Endothelial cell (in vitro differentiated cells): Measurements from ENCODE around the gene TRMT112. TPM values are rescaled to one million over a fixed set of nuclear protein-coding genes. Genes with fewer than 3 reads are reported as not detected.

Source experiments
- DNase-seq: peaks from one replicate; pipeline ENCODE4 v3.0.0; 2021; ENCODE audit warnings: low spot score
- H3K27ac Mint-ChIP-seq: one replicate; pipeline ENCODE4 v1.8.0; 2021; ENCODE audit warnings: mixed read lengths, inconsistent platforms; ENCODE audit not compliant: unreplicated experiment
- H3K27me3 Mint-ChIP-seq: one replicate; pipeline ENCODE4 v1.8.0; 2021; ENCODE audit warnings: mild to moderate bottlenecking, moderate library complexity, mixed read lengths, inconsistent platforms; ENCODE audit not compliant: unreplicated experiment
- H3K36me3 Mint-ChIP-seq: one replicate; pipeline ENCODE4 v1.8.0; 2021; ENCODE audit warnings: mild to moderate bottlenecking, low read depth, mixed read lengths, inconsistent platforms; ENCODE audit not compliant: unreplicated experiment
- H3K4me1 Mint-ChIP-seq: one replicate; pipeline ENCODE4 v1.8.0; 2021; ENCODE audit warnings: mild to moderate bottlenecking, mixed read lengths, inconsistent platforms; ENCODE audit not compliant: unreplicated experiment
- H3K4me3 Mint-ChIP-seq: one replicate; pipeline ENCODE4 v1.8.0; 2021; ENCODE audit warnings: mild to moderate bottlenecking, mixed read lengths, inconsistent platforms; ENCODE audit not compliant: unreplicated experiment
- H3K9me3 Mint-ChIP-seq: one replicate; pipeline ENCODE4 v1.8.0; 2021; ENCODE audit warnings: mixed read lengths, inconsistent platforms; ENCODE audit not compliant: unreplicated experiment
- CTCF ChIP-seq: fragments of 200-600 bp; sonication (generic); IDR thresholded peaks from one replicate; pipeline ENCODE4 v1.5.0; 2021; ENCODE audit warnings: antibody characterized with exemption; ENCODE audit not compliant: unreplicated experiment
- total RNA-seq: library from RNA; stranded (reverse); fragmentation: NEBNext Ultra II Directional; extraction: Animal tissue kit (Norgen Biotek cat#: 25700); gene quantifications from one replicate; pipeline ENCODE4 v1.2.1, GENCODE V29; 2021; ENCODE audit not compliant: unreplicated experiment

The TRMT112 gene
- total RNA-seq, 1 donor from 2014 or later, result 138 TPM

DNA sequence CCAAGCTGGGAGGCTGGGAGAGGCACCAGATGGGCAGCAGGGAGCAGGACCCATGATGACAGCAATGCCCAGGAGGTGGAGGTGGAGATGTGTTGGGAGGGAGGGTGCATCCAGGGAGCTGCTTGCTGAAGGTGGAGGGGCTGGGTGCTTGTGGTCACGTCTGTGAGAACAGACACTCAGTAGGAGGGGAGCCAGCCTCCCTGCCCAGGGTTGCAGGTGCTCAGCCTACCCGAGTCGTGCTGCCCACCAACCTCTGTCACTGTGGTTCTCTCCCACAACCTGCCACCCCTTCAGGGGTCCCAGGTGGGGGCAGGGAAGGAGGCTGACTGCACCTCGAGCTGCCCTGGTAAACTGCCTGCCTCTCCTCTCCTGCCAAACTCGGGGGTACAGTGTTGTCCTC, 6.0 kb upstream of the TRMT112 start:
- Mint-ChIP-seq H3K27ac (no peak overlapping the region), H3K27me3 (peaks cover 12% of the 10 kb centered on the region), H3K4me3 (no peak overlapping the region), H3K36me3 (peaks cover 18% of the 10 kb centered on the region), H3K9me3 (no peaks in the 10 kb centered on the region), H3K4me1 (peaks cover 15% of the 10 kb centered on the region)
- no peak for DNase-seq
- no peak for TF ChIP-seq CTCF

- Mint-ChIP-seq H3K27ac (no peak overlapping the region), H3K27me3 (peaks cover 12% of the 10 kb centered on the region), H3K4me3 (no peak overlapping the region), H3K9me3 (no peaks in the 10 kb centered on the region), H3K4me1 (peaks cover 15% of the 10 kb centered on the region), H3K36me3 (peaks cover 18% of the 10 kb centered on the region)
- DNase-seq, result no peak
- TF ChIP-seq CTCF, result no peak
These were observed 5.5 kb upstream of the TRMT112 start for GRCh38 chr11:64322925-64323260.

DNA sequence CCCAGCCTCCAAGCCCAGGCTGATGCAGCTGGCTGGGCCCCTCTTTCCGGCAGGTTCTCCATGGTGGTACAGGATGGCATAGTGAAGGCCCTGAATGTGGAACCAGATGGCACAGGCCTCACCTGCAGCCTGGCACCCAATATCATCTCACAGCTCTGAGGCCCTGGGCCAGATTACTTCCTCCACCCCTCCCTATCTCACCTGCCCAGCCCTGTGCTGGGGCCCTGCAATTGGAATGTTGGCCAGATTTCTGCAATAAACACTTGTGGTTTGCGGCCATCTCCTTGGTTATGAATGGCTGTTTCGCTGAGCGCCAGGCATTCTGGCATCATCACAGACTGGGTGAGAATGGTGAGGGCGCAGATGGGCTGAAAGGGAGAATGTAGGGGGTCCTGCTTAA, 4.2 kb upstream of the TRMT112 start:
- Mint-ChIP-seq H3K27ac (no peak overlapping the region), H3K27me3 (peaks cover 12% of the 10 kb centered on the region), H3K4me3 (peak overlapping the region; percentile 54), H3K36me3 (peaks cover 21% of the 10 kb centered on the region), H3K9me3 (no peaks in the 10 kb centered on the region), H3K4me1 (peaks cover 20% of the 10 kb centered on the region)
- DNase-seq, result no peak
- TF ChIP-seq CTCF, result no peak

GRCh38 chr11:64321026-64321425, 3.7 kb upstream of the TRMT112 start:
- peak overlapping the region; percentile 81 for H3K27ac Mint-ChIP-seq
- H3K4me3 Mint-ChIP-seq, result peak overlapping the region; percentile 87

GRCh38 chr11:64320556-64320955, 3.2 kb upstream of the TRMT112 start:
- Mint-ChIP-seq H3K27me3 (peaks cover 12% of the 10 kb centered on the region), H3K9me3 (no peaks in the 10 kb centered on the region), H3K36me3 (peaks cover 23% of the 10 kb centered on the region), H3K27ac (no peak overlapping the region), H3K4me1 (peaks cover 23% of the 10 kb centered on the region), H3K4me3 (peak overlapping the region; percentile 56)
- no peak for TF ChIP-seq CTCF
- DNase-seq, result no peak

More at GRCh38 chr11:64321026-64321425, 3.7 kb upstream of the TRMT112 start:
- H3K9me3 Mint-ChIP-seq, result no peaks in the 10 kb centered on the region
- H3K4me1 Mint-ChIP-seq, result peaks cover 23% of the 10 kb centered on the region
- peaks cover 12% of the 10 kb centered on the region for H3K27me3 Mint-ChIP-seq
- peaks cover 23% of the 10 kb centered on the region for H3K36me3 Mint-ChIP-seq
- TF ChIP-seq CTCF, result no peak
- DNase-seq, result no peak
